Pancreas (tissue), 10 donors: ENCODE data around the gene PRKD1. TPM values are rescaled to one million over a fixed set of nuclear protein-coding genes. Genes with fewer than 3 reads are reported as not detected.

Experiments
- ATAC-seq, 4 donors: fragments of 200-7000 bp; cut with Tn5 transposase; one replicate each; pipeline versions ENCODE4 v1.8.0 to v1.9.1; 2020; ENCODE audit warnings: mild to moderate bottlenecking in 4 of 4, moderate library complexity in 4 of 4
- DNase-seq, 6 donors: peaks; one replicate each; pipeline ENCODE4 v3.0.0-alpha.2; 2020
- FAIRE-seq: peaks from 2 replicates; lab custom pipeline; 2012; peaks lifted over from hg19 to GRCh38; lab: Jason Lieb, UNC
- H3K27ac ChIP-seq, 4 donors: fragments of 200-600 bp; sonication (generic); 1 replicate in 3 of 4; 2 replicates in 1 of 4; pipeline versions ENCODE4 v1.5.0 to v1.8.0; 2020
- H3K27me3 ChIP-seq, 4 donors: fragments of 200-600 bp; one replicate each; pipeline ENCODE4 v1.8.0; 2021
- H3K36me3 ChIP-seq, 3 donors: fragments of 200-600 bp; sonication (generic) in 1 of 3; one replicate each; pipeline versions ENCODE4 v1.5.0 to v1.8.0; 2020 to 2021
- H3K4me1 ChIP-seq, 3 donors: fragments of 200-600 bp; one replicate each; pipeline ENCODE4 v1.8.0; 2021
- H3K4me3 ChIP-seq, 4 donors: fragments of 200-600 bp; sonication (generic) in 2 of 4; one replicate each; pipeline versions ENCODE4 v1.5.0 to v1.8.0; 2020 to 2021
- H3K9me3 ChIP-seq, 4 donors: fragments of 200-600 bp; one replicate each; pipeline ENCODE4 v1.8.0; 2021
- CTCF ChIP-seq, 4 donors: fragments of 200-600 bp; sonication (generic) in 3 of 4; IDR thresholded peaks; one replicate each; pipeline versions ENCODE4 v1.5.0 to v1.8.0; 2021; ENCODE audit warnings: antibody characterized with exemption in 4 of 4
- WGBS, 2 donors: extraction: QIAGEN DNeasy Blood & Tissue Kit; methylation state at CpG; one replicate each; pipeline ENCODE4 v1.1.7; 2013; 5-methylcytosine and 5-hydroxymethylcytosine counted together
- intact Hi-C, 3 donors: fragments of 100-400 bp; cut with DNase I; formaldehyde crosslinking; loops; one replicate each; pipeline versions ENCODE4 v1.11.1 to v1.14.2; 2022
- polyA plus RNA-seq, 2 donors: library from polyadenylated mRNA; stranded (reverse); fragments of 200-250 nt; gene quantifications; one replicate each; pipeline ENCODE4 v1.2.3, GENCODE V29; 2013
- total RNA-seq, 6 donors: library from RNA; stranded (reverse); fragmentation: NEBNext Ultra II Directional in 4 of 6; extraction: Animal tissue kit (Norgen Biotek cat#: 25700) in 4 of 6; gene quantifications; one replicate each; pipeline versions ENCODE4 v1.2.1 to v1.2.4, GENCODE V29; 2021 to 2023
- donor health status: healthy with polysubstance abuse.
- donor health status: DM: no; HTN: no; CAD: no; lungs with moderate emphysema.
- donor health status: DM: no; HTN: no; CAD: no.
- donor health status: control.
- donor health status: control.
- donor health status: Bipolar disorder and iron deficiency.
- donor health status: DM: yes; HTN: yes; CAD: no.
- donor health status: DM: no; HTN: no; CAD: no.
- donor health status: DM: no; HTN: no; CAD: no.
- donor health status: DM: yes; HTN: yes; CAD: no.

Gene PRKD1
- total and polyA plus RNA-seq, 8 donors = 3.1 to 13.2 (median 4.2) TPM

- Histone ChIP-seq H3K36me3 (no peaks in the 10 kb centered on the region), H3K4me1 (peaks cover 0 to 9% (median 5%) of the 10 kb centered on the region in 3 donors), H3K27ac (no peak overlapping the region), H3K27me3 (no peaks in the 10 kb centered on the region), H3K9me3 (no peaks in the 10 kb centered on the region), H3K4me3 (no peak overlapping the region)
- ATAC-seq = peak in 3 of 4 donors; percentile 39 to 76 (median 63)
- intact Hi-C loops = no loop called here
- DNase-seq = no peak
- FAIRE-seq = no peak
- no peak for TF ChIP-seq CTCF (IDR thresholded peaks at IDR 0.05)
These were observed 105.3 kb downstream of the PRKD1 start for GRCh38 chr14:29822430-29822709.

- FAIRE-seq (no peak), DNase-seq (no peak), ATAC-seq (no peak)
- Histone ChIP-seq H3K4me1 (peaks cover 0 to 9% (median 5%) of the 10 kb centered on the region in 3 donors), H3K36me3 (no peaks in the 10 kb centered on the region), H3K9me3 (no peaks in the 10 kb centered on the region), H3K27me3 (no peaks in the 10 kb centered on the region), H3K4me3 (no peak overlapping the region), H3K27ac (no peak overlapping the region)
- no peak for TF ChIP-seq CTCF (IDR thresholded peaks at IDR 0.05)
- 53 to 54% methylated on average over 5 of the region's 5 CpGs for WGBS, 2 donors
- intact Hi-C loops = no loop called here
These were observed 105.8 kb downstream of the PRKD1 start for GRCh38 chr14:29821661-29822429.

- Histone ChIP-seq H3K36me3 (no peaks in the 10 kb centered on the region), H3K4me3 (no peak overlapping the region), H3K4me1 (peaks cover 0 to 9% (median 5%) of the 10 kb centered on the region in 3 donors), H3K9me3 (no peaks in the 10 kb centered on the region), H3K27me3 (no peaks in the 10 kb centered on the region), H3K27ac (no peak overlapping the region)
- WGBS, 2 donors = 68 to 85% methylated on average over 2 of the region's 2 CpGs
- intact Hi-C loops = no loop called here
- DNase-seq (no peak), ATAC-seq (no peak), FAIRE-seq (no peak)
- no peak for TF ChIP-seq CTCF (IDR thresholded peaks at IDR 0.05)
These were observed 106.4 kb downstream of the PRKD1 start for GRCh38 chr14:29821242-29821641.

- DNase-seq = no peak
- H3K4me1 ChIP-seq = peaks cover 0 to 9% (median 5%) of the 10 kb centered on the region in 3 donors
- no peak overlapping the region for H3K27ac ChIP-seq
- WGBS, 2 donors = 71 to 88% methylated on average over 1 of the region's 1 CpG
- intact Hi-C loops = no loop called here
- no peak for ATAC-seq
- H3K36me3 ChIP-seq = no peaks in the 10 kb centered on the region
- FAIRE-seq = no peak
- H3K4me3 ChIP-seq = no peak overlapping the region
- no peaks in the 10 kb centered on the region for H3K9me3 ChIP-seq
- no peaks in the 10 kb centered on the region for H3K27me3 ChIP-seq
- no peak for TF ChIP-seq CTCF (IDR thresholded peaks at IDR 0.05)
These were observed 106.9 kb downstream of the PRKD1 start for GRCh38 chr14:29820785-29821184.

GRCh38 chr14:29817767-29818405, 109.8 kb downstream of the PRKD1 start:
- intact Hi-C loops = no loop called here
- DNase-seq (no peak), FAIRE-seq (no peak), ATAC-seq (no peak)
- no peaks in the 10 kb centered on the region for H3K27me3 ChIP-seq
- no peak overlapping the region for H3K4me3 ChIP-seq
- TF ChIP-seq CTCF (IDR thresholded peaks at IDR 0.05) = no peak
- H3K36me3 ChIP-seq = no peaks in the 10 kb centered on the region
- H3K4me1 ChIP-seq = peaks cover 0 to 17% (median 9%) of the 10 kb centered on the region in 3 donors
- H3K9me3 ChIP-seq = no peaks in the 10 kb centered on the region
- H3K27ac ChIP-seq = no peak overlapping the region
